Stimulated activated CD8-positive, alpha-beta memory T cell treated with anti-CD3 and anti-CD28 coated beads, Interleukin-7, amount 100 ng/mL, for 1 hour (primary cell): ENCODE measurements around the gene IAPP.
"Not testable (repeated sequence)": the region's sequence is repeated elsewhere in the genome, so short reads cannot be mapped to it uniquely, and the experiment has no call there.

Experiments
- DNase-seq, 2 donors: peaks; one replicate each; pipeline ENCODE4 v3.0.0-alpha.2; 2020; ENCODE audit warnings: low read depth in 2 of 2

IAPP gene

GRCh38 chr12:21372602-21373001 lies at the start of gene IAPP:
Gene IAPP, plus strand, starts transcription at chr12:21372902. Its CDS starts 450 bp downstream, at chr12:21373352.
- no peak for DNase-seq

- DNase-seq, result no peak
Observed at GRCh38 chr12:21323736-21324135, 49.0 kb upstream of the IAPP start.

- no peak for DNase-seq
Observed at GRCh38 chr12:21324551-21324950, 48.2 kb upstream of the IAPP start.

GRCh38 chr12:21328578-21328977 lies 44.1 kb upstream of the IAPP start:
- no peak for DNase-seq

GRCh38 chr12:21330682-21331253 lies 41.9 kb upstream of the IAPP start:
- DNase-seq, result no peak

- no peak for DNase-seq
Observed at GRCh38 chr12:21334771-21335325, 37.9 kb upstream of the IAPP start, which contains the start of gene SLCO1A2. Gene SLCO1A2, minus strand, starts transcription at chr12:21334917. Its CDS starts 270 bp downstream, at chr12:21334647.

- no peak for DNase-seq
Observed at GRCh38 chr12:21336656-21337055, 36.0 kb upstream of the IAPP start.

GRCh38 chr12:21337453-21337852 lies 35.2 kb upstream of the IAPP start:
- no peak for DNase-seq

- no peak for DNase-seq
Observed at GRCh38 chr12:21337959-21338744, 34.5 kb upstream of the IAPP start.

GRCh38 chr12:21339921-21340320 lies 32.8 kb upstream of the IAPP start:
- DNase-seq, result no peak

- no peak for DNase-seq
Observed at GRCh38 chr12:21340403-21340802, 32.3 kb upstream of the IAPP start.

- DNase-seq, result no peak
Observed at GRCh38 chr12:21341769-21342168, 30.9 kb upstream of the IAPP start.

GRCh38 chr12:21343636-21344035 lies 29.1 kb upstream of the IAPP start:
- no peak for DNase-seq

GRCh38 chr12:21346542-21347205 lies 26.0 kb upstream of the IAPP start:
- DNase-seq, result no peak

- DNase-seq, result no peak
Observed at GRCh38 chr12:21350975-21351374, 21.7 kb upstream of the IAPP start.

- no peak for DNase-seq
Observed at GRCh38 chr12:21353487-21353886, 19.2 kb upstream of the IAPP start.

- no peak for DNase-seq
Observed at GRCh38 chr12:21353948-21354347, 18.8 kb upstream of the IAPP start.

GRCh38 chr12:21354641-21355040 lies 18.1 kb upstream of the IAPP start:
- DNase-seq, result no peak

- not testable (repeated sequence) for DNase-seq
Observed at GRCh38 chr12:21360632-21361031, 12.1 kb upstream of the IAPP start.

GRCh38 chr12:21369141-21369980 lies 3.3 kb upstream of the IAPP start:
- no peak for DNase-seq

- no peak for DNase-seq
Observed at GRCh38 chr12:21370845-21371449, 1.8 kb upstream of the IAPP start.
